OCI-LY1 (cell line): ENCODE results near the gene S100A10.

Experiments used
- CTCF ChIP-seq: fragments of 200-600 bp; sonication (generic), shearing (Covaris generic); IDR thresholded peaks from 2 replicates; pipeline ENCODE4 v1.5.1; 2017; ENCODE audit warnings: mild to moderate bottlenecking, antibody characterized with exemption, low read length, moderate library complexity, mixed read lengths
- EZH2 ChIP-seq: fragments of 200-600 bp; sonication (generic), shearing (Covaris generic); IDR thresholded peaks from 2 replicates; pipeline ENCODE4 v1.8.0; 2017; ENCODE audit warnings: borderline replicate concordance, mixed run types, mild to moderate bottlenecking, antibody characterized with exemption, low read length, moderate library complexity, mixed read lengths

- no peak for TF ChIP-seq EZH2
- TF ChIP-seq CTCF, result no peak
Observed at GRCh38 chr1:151945725-151946722, 47.6 kb downstream of the S100A10 start.
